Lung (tissue), 12 donors: Measurements from ENCODE around the gene SND1. TPM values are rescaled to one million over a fixed set of nuclear protein-coding genes. Genes with fewer than 3 reads are reported as not detected.

Experiments used
- ATAC-seq: fragments of 200-7000 bp; cut with Tn5 transposase; one replicate; pipeline ENCODE4 v1.9.1; 2020; ENCODE audit warnings: moderate number of reproducible peaks; ENCODE audit not compliant: insufficient read depth, low FRiP score
- DNase-seq, 3 donors: peaks; one replicate each; pipeline ENCODE4 v3.0.0-alpha.2; 2013 to 2017
- H3K27ac ChIP-seq, 2 donors: one replicate each; pipeline ENCODE4 v1.5.1; 2013; ENCODE audit warnings: mild to moderate bottlenecking in 2 of 2, moderate library complexity in 2 of 2, control low read depth in 1 of 2, inconsistent platforms in 1 of 2, low read depth in 1 of 2, low read length in 1 of 2
- H3K27me3 ChIP-seq, 3 donors: one replicate each; pipeline ENCODE4 v1.5.1; 2013; ENCODE audit warnings: low read length in 2 of 3; ENCODE audit not compliant: control insufficient read depth in 3 of 3, insufficient read depth in 3 of 3
- H3K36me3 ChIP-seq, 4 donors: one replicate each; pipeline ENCODE4 v1.5.1; 2013; ENCODE audit warnings: low read length in 4 of 4, mild to moderate bottlenecking in 1 of 4, moderate library complexity in 1 of 4; ENCODE audit not compliant: control insufficient read depth in 4 of 4, insufficient read depth in 4 of 4
- H3K4me1 ChIP-seq, 5 donors: one replicate each; pipeline ENCODE4 v1.5.1; 2013; ENCODE audit warnings: low read length in 5 of 5, mild to moderate bottlenecking in 2 of 5, moderate library complexity in 1 of 5; ENCODE audit not compliant: control insufficient read depth in 5 of 5, insufficient read depth in 5 of 5
- H3K4me3 ChIP-seq: one replicate; pipeline ENCODE4 v1.5.1; 2013; ENCODE audit warnings: mild to moderate bottlenecking, control low read depth, moderate library complexity
- H3K9ac ChIP-seq, 2 donors: one replicate each; pipeline ENCODE4 v1.5.1; 2013; ENCODE audit warnings: low read length in 2 of 2, control low read depth in 1 of 2; ENCODE audit not compliant: insufficient read depth in 1 of 2
- H3K9me3 ChIP-seq, 4 donors: one replicate each; pipeline ENCODE4 v1.5.1; 2013; ENCODE audit warnings: low read length in 3 of 4, mild to moderate bottlenecking in 1 of 4, moderate library complexity in 1 of 4; ENCODE audit not compliant: control insufficient read depth in 4 of 4, insufficient read depth in 3 of 4
- WGBS, 2 donors: extraction: QIAGEN DNeasy Blood & Tissue Kit; methylation state at CpG; one replicate each; pipeline ENCODE4 v1.1.7; 2013; 5-methylcytosine and 5-hydroxymethylcytosine counted together
- polyA plus RNA-seq, 2 donors: library from polyadenylated mRNA; stranded (reverse); fragments of 200-250 nt; gene quantifications; one replicate each; pipeline ENCODE4 v1.2.1, GENCODE V29; 2013
- total RNA-seq, 2 donors: library from RNA; depleted of rRNA in 1 of 2; stranded (reverse); fragments of >200 nt in 1 of 2; gene quantifications; one replicate each; pipeline ENCODE4 v1.2.1, GENCODE V29; 2014 to 2021
- TF ChIP-seq, protein P1 (sequence below): IDR thresholded peaks from 2 replicates; pipeline ENCODE4 v1.5.1; 2012; ENCODE audit warnings: mild to moderate bottlenecking; ENCODE audit errors: control extremely low read depth, extremely low read depth
- donor health status: control.
- donor health status: control.
- donor health status: Bipolar disorder and iron deficiency.
- donor health status: healthy.
- donor health status: DM: yes; HTN: yes; CAD: no.

Gene SND1
- total and polyA plus RNA-seq, 4 donors, result 94.5 to 210 (median 137) TPM

DNA sequence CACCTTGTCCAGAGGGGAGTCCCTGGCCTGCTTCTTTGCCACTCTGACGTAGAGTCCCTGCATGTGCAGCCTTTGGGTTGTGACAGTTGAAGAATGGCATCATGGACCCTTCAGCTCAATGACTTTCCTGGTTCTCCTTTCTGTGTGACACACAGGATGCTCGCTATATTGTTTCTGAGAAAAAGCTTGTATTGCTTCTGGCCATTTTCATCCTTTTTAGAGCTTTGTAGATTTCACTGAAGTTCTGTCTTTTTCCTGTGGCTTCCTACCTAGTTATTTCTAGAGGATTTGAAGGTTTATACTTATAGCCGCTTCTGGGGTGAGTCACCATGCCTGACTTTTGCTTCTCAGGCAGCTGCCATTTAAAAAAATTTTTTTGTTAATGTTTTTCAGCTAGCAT is 27.0 kb downstream of the SND1 start:
- peaks cover 0 to 2% (median 0%) of the 10 kb centered on the region in 4 donors for H3K9me3 ChIP-seq
- no peak for DNase-seq
- H3K27me3 ChIP-seq, result no peaks in the 10 kb centered on the region
- H3K27ac ChIP-seq, result no peak overlapping the region
- H3K4me3 ChIP-seq, result no peak overlapping the region
- H3K4me1 ChIP-seq, result peaks cover 3 to 8% (median 5%) of the 10 kb centered on the region in 5 donors
- TF ChIP-seq, protein P1, sequence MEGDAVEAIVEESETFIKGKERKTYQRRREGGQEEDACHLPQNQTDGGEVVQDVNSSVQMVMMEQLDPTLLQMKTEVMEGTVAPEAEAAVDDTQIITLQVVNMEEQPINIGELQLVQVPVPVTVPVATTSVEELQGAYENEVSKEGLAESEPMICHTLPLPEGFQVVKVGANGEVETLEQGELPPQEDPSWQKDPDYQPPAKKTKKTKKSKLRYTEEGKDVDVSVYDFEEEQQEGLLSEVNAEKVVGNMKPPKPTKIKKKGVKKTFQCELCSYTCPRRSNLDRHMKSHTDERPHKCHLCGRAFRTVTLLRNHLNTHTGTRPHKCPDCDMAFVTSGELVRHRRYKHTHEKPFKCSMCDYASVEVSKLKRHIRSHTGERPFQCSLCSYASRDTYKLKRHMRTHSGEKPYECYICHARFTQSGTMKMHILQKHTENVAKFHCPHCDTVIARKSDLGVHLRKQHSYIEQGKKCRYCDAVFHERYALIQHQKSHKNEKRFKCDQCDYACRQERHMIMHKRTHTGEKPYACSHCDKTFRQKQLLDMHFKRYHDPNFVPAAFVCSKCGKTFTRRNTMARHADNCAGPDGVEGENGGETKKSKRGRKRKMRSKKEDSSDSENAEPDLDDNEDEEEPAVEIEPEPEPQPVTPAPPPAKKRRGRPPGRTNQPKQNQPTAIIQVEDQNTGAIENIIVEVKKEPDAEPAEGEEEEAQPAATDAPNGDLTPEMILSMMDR, result no peak
- H3K9ac ChIP-seq, result no peak overlapping the region
- no peak for ATAC-seq
- H3K36me3 ChIP-seq, result peaks cover 0 to 4% (median 1%) of the 10 kb centered on the region in 4 donors
- 90 to 91% methylated on average over 3 of the region's 3 CpGs for WGBS, 2 donors

- H3K27ac ChIP-seq, result no peak overlapping the region
- no peak overlapping the region for H3K9ac ChIP-seq
- TF ChIP-seq, protein P1, result no peak
- no peaks in the 10 kb centered on the region for H3K27me3 ChIP-seq
- H3K4me1 ChIP-seq, result peaks cover 2 to 21% (median 3%) of the 10 kb centered on the region in 5 donors
- ATAC-seq, result no peak
- peaks cover 0 to 2% (median 0%) of the 10 kb centered on the region in 4 donors for H3K9me3 ChIP-seq
- WGBS, 2 donors, result 98 to 99% methylated on average over 3 of the region's 3 CpGs
- peaks cover 0 to 4% (median 1%) of the 10 kb centered on the region in 4 donors for H3K36me3 ChIP-seq
- DNase-seq, result no peak
- no peak overlapping the region for H3K4me3 ChIP-seq
Measured at GRCh38 chr7:127680983-127681382, 29.0 kb downstream of the SND1 start.

DNA sequence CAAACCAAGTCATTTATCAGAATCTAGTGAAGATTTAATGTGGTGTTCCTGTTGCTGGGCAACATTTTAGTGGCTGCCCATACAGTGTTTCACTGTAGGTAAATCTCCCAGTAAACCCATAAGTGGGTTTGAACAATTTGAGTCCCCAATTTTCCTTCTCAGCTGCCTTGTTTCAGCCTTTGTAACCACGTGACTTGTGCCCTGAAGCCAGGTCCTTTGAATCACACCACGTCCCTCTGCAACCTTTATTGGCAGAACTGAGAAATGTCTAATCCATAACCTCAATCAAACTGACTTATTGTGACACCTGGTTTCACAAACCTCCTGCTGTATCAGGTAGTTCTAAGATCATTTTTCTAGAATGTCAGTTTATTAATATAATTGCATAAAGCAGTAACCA is 30.1 kb downstream of the SND1 start:
- no peak overlapping the region for H3K9ac ChIP-seq
- no peak for DNase-seq
- WGBS, 2 donors, result 89 to 91% methylated on average over 2 of the region's 2 CpGs

More for the DNA sequence above, 30.1 kb downstream of the SND1 start:
- Histone ChIP-seq H3K9me3 (peaks cover 0 to 2% (median 0%) of the 10 kb centered on the region in 4 donors), H3K4me1 (peaks cover 2 to 21% (median 5%) of the 10 kb centered on the region in 5 donors), H3K4me3 (no peak overlapping the region), H3K36me3 (peaks cover 3 to 4% (median 4%) of the 10 kb centered on the region in 4 donors), H3K27me3 (no peaks in the 10 kb centered on the region), H3K27ac (no peak overlapping the region)
- ATAC-seq, result no peak
- TF ChIP-seq, protein P1, result no peak
